GM12874 (cell line): ENCODE results near the gene HEPHL1.

Experiments
- CTCF ChIP-seq: IDR thresholded peaks from 2 replicates; pipeline ENCODE4 v1.5.1; 2011; ENCODE audit warnings: low read depth, mild to moderate bottlenecking, control low read depth, low read length, moderate library complexity; ENCODE audit not compliant: insufficient read depth

HEPHL1 gene

DNA sequence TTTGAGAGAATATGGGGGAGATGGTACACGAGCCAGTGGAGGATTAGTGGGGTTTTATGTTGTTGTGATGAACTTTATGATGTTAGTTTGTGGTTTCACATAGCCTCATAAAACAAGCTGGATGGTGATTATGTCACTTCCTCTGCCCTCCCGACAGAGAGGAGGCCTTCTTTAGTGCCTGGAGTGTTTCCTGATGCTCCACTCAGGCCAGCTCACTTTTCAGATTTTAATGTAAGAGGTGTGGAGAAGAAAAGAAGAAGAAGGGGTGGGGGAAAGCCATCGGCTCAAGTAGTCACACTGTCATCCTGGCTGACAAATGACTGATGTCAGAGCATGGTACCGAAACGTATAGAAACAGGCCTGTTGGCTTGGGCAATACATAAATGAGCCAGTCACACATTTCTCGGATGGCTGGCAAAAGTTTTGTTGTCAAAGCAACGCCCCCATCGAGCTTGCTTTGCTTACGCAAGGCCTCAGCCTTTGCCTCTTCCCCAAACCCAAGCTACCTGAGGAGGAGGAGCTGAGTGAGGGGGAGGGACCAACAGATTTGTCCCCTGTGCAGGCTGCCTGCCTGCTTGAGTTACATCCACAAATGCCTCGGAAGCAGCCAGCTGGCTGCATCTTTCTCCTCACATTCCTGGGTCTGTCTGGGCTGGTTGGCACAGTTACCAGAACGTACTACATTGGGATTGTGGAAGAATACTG lies at the start of gene HEPHL1:
HEPHL1 (plus strand) TSS at position 578 of the 705 bp plus-strand sequence; CDS start at position 593, 15 bp downstream.
- TF ChIP-seq CTCF: no peak

DNA sequence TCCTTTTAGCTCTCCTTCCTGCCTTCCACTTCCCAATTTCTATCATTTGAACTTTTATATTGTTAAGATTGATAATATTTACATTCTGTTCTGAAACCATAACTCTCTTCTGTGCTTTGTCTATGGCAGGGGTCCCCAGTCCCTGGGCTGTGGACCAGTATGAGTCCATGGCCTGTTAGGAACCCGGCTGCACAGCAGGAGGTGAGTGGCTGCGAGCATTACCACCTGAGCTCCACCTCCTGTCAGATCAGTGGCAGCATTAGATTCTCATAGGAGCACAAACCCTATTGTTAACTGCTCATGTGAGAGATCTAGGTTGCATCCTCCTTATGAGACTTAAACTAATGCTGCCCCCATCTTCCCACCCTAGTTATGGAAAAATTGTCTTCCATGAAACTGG lies 48.4 kb upstream of the HEPHL1 start:
- no peak for TF ChIP-seq CTCF

- no peak for TF ChIP-seq CTCF
Observed at GRCh38 chr11:93974759-93975158, 46.4 kb upstream of the HEPHL1 start.

DNA sequence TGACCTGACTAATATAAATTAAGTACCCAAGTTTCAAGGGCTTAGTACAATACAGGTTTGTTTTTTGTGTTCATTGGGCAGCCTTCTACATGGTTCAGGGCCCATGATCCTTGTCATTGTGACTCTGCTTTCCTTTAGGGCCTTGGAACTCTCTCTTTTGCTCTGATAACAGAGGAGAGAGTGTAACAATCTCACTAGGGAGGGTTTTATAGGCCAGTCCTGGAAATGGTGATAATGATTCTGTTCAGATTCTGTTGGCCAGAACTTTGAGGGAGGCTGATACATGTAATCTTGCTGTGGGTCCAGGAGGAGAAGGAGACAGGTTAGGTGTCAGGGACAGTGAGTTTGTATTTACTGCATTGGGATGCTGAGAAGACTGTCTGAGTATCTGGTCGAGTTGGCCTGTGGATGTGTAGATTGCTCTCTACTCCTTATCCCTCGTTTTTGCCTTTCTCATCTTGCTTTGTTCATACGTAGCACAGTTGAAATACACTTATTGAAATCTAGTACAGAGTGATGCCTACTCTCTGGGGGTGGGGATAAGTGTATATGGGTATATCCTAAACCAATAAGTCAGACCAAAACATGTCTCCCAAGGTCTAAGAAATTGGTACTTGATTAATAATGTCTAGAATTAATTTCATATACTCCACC lies 37.5 kb upstream of the HEPHL1 start:
- no peak for TF ChIP-seq CTCF

- no peak for TF ChIP-seq CTCF
Observed at GRCh38 chr11:93984196-93984567, 37.0 kb upstream of the HEPHL1 start.

DNA sequence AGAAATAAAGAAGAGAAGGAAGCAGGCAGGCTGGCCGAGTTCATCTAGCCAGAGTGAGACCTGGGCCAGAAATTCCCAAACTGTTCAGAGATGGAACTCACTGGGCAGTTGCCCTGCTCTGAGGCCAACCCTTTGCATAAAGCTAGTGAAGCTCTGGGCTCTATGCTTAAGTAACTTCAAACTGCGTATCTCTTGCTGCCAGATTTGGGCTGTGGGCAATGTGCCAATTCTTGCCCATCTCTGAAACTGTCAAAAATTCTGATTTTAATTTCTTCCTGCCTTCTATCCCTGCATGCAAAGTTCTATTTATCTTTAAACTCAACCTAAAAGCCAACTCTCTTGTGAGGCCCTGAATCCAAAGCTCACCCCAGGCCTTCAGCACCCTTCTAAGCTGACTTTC lies 36.2 kb upstream of the HEPHL1 start:
- no peak for TF ChIP-seq CTCF

GRCh38 chr11:93986716-93987115 lies 34.4 kb upstream of the HEPHL1 start:
- TF ChIP-seq CTCF: no peak
